ENCODE measurements around the gene VEGFA.

VEGFA gene

GRCh38 chr6:43760210-43761168, 9.5 kb upstream of the VEGFA start:
- no peak for DNase-seq

- no peak for DNase-seq
Measured at GRCh38 chr6:43761666-43762409, 8.2 kb upstream of the VEGFA start.

GRCh38 chr6:43762410-43762768, 7.6 kb upstream of the VEGFA start:
- DNase-seq: no peak

GRCh38 chr6:43762966-43763695, 6.9 kb upstream of the VEGFA start:
- no peak for DNase-seq

- DNase-seq: no peak
Measured at GRCh38 chr6:43763812-43764522, 6.0 kb upstream of the VEGFA start.

- DNase-seq: no peak
Measured at GRCh38 chr6:43764772-43765171, 5.2 kb upstream of the VEGFA start.

GRCh38 chr6:43765776-43766499, 4.1 kb upstream of the VEGFA start:
- no peak for DNase-seq

- no peak for DNase-seq
Measured at GRCh38 chr6:43766500-43766853, 3.5 kb upstream of the VEGFA start.

- DNase-seq: no peak
Measured at GRCh38 chr6:43766964-43767461, 3.0 kb upstream of the VEGFA start.

- no peak for DNase-seq
Measured at GRCh38 chr6:43767553-43768505, 2.2 kb upstream of the VEGFA start.

GRCh38 chr6:43768506-43768860, 1.5 kb upstream of the VEGFA start:
- no peak for DNase-seq

- DNase-seq: no peak
Measured at GRCh38 chr6:43768983-43769525, 957 bp upstream of the VEGFA start.

GRCh38 chr6:43770372-43771209, 580 bp downstream of the VEGFA start:
- DNase-seq: peak; percentile 16

- DNase-seq: peak; percentile 23
Measured at GRCh38 chr6:43771210-43771857, 1.3 kb downstream of the VEGFA start.

GRCh38 chr6:43771858-43772680, 2.1 kb downstream of the VEGFA start:
- DNase-seq: peak; percentile 19

GRCh38 chr6:43772681-43773049, 2.7 kb downstream of the VEGFA start:
- no peak for DNase-seq

GRCh38 chr6:43773050-43773979, 3.3 kb downstream of the VEGFA start:
- peak; percentile 16 for DNase-seq
